Activated CD8-positive, alpha-beta memory T cell treated with anti-CD3 and anti-CD28 coated beads for 1 hour (primary cell): ENCODE data around the gene NME3.

Source experiments
- DNase-seq, 2 donors: peaks; one replicate each; pipeline ENCODE4 v3.0.0-alpha.2; 2020; ENCODE audit warnings: low read depth in 1 of 2; ENCODE audit errors: extremely low read depth in 1 of 2

The NME3 gene

DNA sequence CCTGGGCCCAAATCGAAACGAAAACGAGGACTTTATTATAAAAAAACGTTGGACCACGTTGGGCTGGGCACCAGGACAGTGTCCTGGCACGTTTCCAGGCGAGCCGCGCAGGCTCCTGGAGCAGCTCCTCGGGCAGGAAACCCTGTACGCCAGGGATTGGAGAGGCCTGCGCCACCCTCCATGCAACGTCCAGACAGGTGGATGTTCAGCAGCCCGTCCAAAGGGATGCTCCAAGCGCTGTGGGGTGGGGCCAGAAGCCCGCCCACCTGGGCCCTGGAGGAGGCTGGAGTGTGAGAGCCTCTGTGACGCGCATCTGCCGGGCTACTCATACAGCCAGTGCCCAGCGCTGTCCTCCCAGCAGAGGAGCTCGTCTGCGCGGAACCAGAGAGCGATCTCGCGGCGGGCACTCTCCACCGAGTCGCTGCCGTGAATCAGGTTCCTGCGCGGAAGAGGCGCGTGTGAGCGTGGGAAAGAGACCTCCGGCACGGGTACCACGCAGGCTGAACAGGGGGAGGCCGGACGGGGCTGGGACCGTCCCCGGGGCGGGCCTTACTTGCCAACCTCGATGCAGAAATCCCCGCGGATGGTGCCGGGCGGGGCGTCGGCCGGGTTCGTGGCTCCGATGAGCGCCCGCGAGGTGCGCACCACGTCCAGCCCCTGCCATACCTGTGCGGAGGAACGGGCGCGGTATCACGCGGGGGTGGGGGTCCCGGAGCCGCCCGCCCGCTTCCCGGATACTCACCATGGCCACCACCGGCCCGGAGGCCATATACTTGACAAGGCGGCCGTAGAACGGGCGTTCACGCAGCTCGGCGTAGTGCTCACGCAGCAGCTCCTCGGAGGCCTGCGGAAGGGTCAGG, 785 bp downstream of the NME3 start:
- DNase-seq: no peak

DNA sequence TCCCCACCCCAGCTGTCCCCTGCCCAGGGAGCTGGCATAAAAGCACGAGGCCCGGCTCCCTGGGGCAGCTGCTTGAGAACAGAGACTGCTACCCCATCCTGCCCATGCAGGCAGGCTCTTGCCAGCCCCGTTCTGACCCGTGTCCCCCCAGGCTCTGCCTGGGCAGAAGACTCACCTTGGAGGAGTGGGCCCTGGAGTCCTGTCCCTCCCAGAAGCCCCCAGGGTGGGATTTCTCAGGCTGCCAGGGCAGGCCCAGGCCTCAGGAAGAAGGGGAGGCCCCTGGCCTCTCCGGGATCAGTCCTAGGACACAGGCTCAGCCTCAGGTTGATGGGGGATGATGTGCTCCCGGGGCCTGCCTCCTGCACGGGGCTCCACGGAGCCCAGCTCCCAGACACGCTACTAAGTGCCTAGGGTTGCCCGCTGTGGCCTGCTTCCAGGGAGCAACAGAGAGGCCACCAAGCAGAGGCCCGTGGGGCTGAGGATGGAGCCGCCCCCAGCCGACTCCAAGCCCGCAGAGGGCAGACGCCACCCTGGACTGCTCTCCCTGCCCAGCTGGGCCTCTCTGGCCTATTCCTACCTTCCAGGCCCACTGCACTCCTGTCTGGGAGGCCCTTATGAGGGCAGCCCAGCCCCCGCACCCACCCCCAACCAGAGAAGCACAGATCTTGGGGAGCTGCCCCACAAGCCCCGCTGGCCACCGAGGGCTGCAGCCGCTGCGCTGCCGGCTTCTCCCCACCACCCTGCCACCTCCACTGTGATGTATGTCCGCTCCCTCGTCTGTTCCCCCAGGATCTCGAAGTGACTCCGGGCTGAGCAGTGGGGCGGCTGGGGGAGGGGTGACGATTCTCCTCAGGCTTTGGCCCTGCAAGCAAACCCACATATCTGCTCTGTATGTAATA, 1.7 kb downstream of the NME3 start:
- no peak for DNase-seq

DNA sequence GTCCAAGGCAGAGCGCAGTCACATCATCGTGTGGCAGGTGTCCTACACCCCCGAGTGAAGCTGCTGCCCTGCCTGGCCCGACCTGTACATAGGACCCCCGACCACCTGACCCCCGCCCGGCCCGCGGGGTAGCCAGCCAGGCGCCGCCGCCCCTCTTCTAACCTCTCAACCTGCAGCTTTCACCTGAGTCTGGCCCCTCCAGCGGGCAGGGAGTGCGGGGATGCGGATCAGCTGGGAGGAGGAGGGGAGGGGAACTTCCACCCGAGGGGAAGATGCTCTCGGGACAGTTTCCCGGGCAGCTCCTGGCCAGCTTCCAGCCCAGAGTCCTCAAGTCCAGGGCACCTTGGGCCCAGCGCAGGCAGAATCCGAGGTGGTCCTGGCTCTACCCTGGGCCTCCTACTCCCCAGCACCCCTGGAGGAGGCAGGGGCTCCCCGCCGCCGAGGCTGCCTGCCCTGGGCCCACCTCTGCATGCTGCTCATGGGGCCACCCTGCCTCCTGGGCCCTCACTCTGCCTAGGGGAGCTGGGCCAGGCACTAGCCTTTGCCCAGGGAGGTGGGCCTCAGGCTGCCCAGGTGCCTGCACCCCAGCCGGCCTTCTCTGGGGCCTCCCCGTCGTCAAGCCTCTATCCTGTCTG, 2.5 kb downstream of the NME3 start:
- DNase-seq: no peak

DNA sequence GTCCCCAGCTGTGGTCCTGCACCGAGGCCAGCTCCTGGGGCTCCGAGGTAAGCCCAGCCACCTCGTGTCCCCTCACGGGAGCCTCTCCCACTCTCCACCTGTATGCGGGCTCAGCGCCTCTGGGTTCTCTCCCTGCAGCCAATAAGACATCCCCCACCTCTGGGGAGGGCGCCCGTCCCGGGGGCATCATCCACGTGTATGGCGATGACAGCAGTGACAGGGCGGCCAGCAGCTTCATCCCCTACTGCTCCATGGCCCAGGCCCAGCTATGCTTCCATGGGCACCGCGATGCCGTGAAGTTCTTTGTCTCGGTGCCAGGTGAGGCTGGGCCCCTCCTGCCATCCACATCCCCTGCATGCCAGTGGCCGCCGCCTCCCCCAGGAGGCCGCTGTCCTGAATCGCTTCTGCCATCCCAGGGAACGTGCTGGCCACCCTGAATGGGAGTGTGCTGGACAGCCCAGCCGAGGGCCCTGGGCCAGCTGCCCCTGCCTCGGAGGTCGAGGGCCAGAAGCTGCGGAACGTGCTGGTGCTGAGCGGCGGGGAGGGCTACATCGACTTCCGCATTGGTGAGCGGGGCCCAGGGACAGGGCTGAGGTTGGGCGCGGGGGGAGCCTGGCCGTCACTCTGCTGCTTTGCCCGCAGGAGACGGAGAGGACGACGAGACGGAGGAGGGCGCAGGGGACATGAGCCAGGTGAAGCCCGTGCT, 3.1 kb downstream of the NME3 start:
- no peak for DNase-seq

DNA sequence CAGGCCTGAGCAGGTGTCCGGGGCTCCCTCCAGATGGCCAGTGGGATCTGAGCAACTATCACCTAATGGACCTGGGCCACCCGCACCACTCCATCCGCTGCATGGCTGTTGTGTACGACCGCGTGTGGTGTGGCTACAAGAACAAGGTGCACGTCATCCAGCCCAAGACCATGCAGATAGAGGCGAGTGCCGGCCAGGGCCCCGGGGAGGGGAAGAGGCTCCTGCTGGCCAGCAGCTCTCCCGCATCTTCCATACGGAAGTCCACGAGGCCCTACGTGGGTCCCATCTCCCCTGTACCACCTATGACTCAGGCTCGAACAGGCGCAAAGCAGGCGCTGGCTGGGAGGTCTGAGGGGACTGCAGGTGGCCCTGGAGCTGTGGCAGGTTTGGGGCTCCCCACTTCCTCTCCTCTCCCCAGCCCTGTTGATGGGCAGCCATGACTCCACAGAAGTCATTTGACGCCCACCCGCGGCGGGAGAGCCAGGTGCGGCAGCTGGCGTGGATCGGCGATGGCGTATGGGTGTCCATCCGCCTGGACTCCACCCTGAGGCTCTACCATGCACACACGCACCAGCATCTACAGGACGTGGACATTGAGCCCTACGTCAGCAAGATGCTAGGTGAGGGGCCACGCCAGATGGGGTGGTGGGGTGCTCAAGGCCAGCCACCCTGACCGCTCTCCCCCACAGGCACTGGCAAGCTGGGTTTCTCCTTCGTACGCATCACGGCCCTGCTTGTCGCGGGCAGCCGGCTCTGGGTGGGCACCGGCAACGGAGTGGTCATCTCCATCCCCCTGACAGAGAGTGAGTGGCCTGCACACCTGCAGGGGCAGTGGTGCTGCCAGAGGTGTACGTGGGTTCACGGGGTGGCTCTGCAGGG, 4.0 kb downstream of the NME3 start:
- no peak for DNase-seq

DNA sequence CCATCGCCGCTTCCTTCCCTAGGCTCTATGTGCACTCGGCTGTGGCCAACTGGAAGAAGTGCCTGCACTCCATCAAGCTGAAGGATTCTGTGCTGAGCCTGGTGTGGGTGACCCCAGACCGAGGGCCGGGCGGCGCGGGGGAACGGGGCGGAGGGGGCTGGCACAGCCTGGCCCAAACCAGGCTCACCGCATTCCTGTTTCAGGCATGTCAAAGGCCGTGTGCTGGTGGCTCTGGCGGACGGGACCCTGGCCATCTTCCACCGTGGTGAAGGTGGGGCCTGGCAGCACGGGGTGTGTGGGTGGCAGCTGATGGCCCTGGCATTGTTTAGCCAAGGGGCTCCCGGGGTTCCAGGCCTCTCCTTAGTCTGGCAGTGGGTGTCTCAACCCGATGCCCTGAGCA, 4.6 kb downstream of the NME3 start:
- no peak for DNase-seq

DNA sequence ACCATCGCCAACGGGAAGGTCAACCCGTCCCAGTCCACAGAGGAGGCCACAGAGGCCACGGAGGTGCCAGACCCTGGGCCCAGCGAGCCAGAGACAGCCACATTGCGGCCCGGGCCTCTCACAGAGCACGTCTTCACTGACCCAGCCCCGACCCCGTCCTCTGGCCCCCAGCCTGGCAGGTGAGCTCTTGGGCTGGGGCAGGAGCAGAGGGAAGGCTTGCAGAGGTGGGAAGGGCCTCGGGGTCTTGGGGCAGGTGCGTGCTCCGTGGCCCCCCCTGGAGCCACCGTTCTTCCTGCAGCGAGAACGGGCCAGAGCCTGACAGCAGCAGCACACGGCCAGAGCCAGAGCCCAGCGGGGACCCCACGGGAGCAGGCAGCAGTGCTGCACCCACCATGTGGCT, 5.1 kb downstream of the NME3 start:
- DNase-seq: no peak

DNA sequence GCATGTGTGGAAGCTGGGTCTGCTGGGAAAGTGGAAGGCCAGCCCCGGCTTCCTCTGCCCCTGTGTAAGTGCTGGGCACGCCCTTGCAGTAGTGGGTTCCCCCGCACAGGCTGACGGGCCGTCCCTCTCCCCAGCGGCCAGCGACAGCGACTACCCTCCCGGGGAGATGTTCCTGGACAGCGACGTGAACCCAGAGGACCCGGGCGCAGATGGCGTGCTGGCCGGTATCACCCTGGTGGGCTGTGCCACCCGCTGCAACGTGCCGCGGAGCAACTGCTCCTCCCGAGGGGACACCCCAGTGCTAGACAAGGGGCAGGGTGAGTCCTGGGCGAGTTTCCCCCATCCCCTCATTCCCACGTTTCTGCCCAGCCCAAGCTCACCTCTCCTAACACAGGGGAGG, 5.5 kb downstream of the NME3 start:
- DNase-seq: no peak

DNA sequence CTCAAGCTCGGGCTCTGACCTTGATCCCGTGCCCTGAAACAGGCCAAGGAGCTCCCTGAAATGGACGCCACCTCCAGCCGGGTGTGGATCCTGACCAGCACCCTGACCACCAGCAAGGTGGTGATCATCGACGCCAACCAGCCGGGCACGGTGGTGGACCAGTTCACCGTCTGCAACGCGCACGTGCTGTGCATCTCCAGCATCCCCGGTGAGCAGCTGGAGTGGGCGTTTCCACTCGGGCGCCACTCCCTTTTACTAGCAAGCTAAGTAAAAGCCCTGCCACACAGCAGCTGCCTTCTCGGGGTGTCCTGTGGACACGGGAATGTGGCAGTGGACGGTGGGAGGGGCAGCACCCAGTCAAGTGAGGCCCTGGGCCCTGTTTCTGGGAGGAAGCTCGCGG, 6.4 kb downstream of the NME3 start:
- DNase-seq: no peak

DNA sequence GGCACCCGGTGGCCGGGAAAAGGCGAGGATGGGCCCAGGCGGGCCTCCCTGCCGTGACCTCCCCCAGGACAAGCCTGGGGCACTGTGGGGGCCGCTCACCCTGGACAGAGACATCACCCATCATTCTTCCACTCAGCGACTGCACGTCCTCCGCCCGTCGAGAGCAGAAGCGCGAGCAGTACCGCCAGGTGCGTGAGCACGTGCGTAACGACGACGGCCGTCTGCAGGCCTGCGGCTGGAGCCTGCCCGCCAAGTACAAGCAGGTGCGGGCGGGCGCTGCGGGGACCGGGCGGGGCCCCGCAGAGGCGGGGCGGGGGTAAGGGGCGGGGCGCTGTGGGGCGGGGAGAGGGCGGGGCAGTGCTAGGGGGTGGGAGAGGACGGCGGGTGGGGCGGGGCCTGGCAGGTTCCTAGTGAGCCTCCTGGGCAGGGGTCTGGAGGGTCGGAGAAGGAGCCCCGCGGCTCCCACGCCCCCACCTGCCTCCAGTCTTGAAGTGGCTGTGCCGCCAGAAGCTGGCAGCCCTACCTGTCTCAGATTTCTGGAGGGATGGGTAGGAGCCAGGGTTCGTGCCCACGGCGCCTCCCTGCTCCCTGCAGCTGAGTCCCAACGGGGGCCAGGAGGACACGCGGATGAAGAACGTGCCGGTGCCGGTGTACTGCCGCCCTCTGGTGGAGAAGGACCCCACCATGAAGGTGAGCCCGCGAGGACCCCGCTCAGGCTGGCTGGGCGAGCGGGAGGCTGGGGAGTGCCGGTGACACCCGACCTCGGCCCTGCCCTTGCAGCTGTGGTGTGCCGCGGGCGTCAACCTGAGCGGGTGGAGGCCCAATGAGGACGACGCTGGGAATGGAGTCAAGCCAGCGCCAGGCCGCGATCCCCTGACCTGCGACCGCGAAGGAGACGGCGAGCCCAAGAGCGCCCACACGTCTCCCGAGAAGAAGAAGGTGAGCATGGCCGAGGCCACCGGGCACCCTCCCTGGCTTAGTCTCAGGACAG, 7.5 kb downstream of the NME3 start:
- DNase-seq: no peak

DNA sequence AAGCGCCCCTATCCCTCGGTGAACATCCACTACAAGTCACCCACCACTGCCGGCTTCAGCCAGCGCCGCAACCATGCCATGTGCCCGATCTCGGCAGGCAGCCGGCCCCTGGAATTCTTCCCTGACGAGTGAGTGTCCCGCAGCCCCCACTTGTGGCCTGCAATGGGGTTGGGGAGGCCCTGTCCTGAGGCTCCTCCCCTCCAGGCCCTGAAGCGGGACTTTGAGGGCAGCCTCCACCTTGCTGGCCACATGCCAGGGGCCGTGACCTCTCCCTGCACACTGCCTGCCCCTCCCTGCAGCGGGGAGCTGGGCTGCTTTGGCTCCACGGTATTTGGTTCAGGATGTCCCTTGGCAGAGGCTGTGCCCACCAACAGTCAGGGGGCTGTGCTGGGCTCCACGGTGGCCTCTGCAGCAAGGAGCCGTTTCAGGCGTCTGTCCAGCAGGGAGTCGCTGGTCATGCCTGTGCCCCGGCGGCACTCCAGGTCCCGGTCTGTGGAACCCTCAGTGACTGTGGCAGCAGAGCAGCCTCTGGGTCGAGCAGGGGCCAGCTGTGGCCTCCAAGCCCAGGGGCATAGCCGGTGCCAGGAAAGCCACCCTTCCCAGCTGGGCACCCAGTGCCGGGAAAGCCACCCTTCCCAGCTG, 8.3 kb downstream of the NME3 start:
- no peak for DNase-seq

DNA sequence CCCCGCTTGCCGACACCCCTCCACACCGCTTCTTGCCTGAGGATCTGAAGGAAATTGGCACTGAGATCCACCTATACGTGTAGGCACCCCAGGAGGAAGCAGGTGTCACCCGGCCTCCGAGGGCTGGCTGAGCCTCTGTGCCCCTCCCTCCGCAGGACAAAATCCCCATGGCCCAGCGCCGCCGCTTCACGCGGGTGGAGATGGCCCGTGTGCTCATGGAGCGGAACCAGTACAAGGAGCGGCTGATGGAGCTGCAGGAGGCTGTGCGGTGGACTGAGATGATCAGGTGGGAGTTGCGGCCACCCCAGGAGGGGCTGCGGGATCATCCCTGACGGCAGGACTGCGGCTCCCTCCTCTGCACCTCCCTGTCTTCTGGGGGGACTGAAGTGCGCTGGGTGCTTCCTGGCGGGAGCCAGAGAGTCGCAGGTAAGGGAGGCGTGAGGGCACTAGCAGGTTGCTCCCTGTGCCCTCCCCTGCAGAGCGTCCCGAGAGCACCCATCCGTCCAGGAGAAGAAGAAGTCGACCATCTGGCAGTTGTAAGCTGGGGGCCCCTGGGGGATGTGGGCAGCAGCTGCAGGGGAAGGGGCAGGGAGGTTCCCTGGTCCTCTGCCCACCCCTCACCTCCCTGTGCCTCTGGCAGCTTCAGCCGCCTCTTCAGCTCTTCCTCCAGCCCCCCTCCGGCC, 9.0 kb downstream of the NME3 start:
- DNase-seq: no peak

DNA sequence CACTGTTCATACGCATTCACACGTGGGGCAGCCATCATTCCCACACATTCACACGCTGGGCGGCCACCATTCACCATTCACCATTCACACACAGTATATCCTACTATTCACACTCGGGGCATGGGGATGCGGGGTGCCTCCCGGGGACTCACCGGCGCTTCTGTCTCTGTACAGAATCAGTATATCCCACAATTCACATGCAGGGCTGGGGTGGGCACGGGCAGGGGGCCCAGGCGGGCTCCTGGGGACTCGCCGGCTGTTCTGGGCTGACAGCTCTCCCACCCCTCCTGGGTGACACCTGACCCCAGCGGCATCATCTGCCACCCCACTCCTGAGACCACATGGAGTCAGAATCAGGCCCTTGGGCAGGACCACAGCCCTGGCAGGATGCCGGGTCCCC, 9.6 kb downstream of the NME3 start:
- DNase-seq: no peak

DNA sequence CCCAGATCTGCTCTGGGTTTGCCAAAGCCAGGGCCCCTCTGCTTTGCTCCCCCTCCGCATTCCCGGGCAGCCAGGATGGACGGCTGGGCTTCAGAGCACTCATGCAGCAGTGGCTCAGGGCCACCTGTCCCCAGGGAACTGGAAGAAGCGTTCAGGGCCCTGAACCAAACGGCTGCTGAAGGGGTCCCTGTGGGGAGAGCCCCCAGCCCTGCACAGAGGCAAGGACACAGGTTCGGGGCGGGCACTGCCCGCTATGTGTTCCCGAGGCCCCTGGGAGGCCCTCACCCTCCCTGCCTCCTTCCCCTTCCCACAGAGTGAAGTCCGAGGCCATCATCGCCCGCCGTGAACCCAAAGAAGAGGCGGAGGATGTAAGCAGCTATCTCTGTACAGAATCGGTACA, 10.4 kb downstream of the NME3 start:
- no peak for DNase-seq

DNA sequence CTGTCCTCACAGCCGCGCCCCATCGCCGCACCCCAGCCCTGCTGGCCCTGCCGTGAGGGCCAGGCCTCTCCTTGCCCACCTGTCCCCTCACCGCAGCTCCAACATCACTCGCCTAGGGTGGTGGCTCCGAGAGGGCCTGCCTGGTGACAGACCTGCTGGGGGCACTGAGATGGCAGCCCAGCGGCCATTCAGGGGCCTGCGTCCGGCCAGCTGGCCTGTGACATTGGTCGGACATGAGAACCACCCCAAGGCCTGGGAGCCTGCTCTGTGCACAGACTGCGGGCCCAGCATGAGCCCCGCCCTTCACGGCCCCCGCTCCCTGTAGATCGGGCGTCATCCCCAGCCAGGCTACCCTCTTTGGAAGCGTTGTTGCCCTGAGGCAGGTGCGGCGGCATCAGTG, 11.8 kb downstream of the NME3 start:
- DNase-seq: no peak

DNA sequence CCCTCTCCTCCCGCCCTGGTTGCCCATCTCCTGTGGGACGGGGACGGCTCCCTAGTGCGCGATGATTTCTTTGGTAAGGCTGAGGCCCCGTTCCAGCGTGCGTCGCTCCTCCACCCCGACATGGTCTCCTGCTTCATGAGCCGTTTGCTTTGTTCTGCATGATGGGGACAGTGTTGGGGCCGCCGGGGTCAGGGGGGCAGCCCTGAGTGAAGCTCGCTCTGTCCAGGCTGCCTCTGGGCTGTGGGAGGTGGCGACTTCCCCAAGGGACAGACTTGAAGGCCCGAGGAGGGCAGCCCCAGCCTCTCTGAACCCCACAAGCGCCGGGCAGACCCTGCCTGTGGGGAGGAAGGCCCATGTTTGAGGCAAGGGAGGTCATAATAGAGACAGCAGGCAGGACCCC, 12.4 kb downstream of the NME3 start:
- no peak for DNase-seq

DNA sequence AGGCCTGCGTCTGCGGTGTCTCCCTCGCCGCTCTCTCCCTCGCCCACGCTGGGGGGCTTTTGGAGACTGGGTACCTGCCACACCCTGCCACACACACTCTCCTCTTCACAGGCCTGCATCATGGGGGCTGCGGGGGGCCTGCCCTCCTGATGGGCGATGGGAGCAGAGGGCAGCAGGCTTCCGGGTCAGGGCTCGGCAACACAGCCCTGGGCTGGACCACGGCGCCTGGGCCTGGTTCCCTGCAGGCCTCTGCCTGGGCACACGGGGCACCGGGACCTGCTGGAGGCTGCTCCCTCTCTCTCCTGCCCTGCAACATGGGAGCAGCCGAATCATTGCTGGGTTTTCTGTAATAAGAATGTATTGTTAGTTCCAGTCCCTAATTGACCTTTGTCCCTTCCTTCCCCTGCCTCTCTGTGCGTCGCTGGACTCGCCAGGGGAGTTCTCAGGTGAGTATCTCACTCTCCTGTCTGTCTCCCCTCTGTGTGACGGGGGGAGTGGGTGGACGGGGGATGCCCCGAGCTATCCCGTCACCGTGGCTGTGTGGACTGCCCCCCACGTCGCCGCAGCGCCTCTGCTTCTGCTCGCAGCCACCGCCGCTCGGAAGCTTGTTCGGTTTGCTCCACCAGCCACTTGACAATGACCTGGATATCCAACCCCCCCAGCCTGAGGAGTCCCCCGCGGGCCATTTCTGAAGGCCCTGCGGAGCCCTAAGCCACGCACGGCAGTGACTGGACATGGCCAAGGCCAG, 13.5 kb downstream of the NME3 start:
- no peak for DNase-seq
